ENCODE results near the gene KCNJ15.

Gene KCNJ15

GRCh38 chr21:38311765-38312164 lies 55.0 kb downstream of the KCNJ15 start:
- Histone ChIP-seq H3K4me1 (ENCODE audit: low read depth, poor library complexity, severe bottlenecking) (no peaks in the 10 kb centered on the region), H3K9ac (no peak overlapping the region), H3K4me3 (IDR thresholded peaks at IDR 0.05; ENCODE audit: insufficient read depth, low read depth, low read length) (no peak overlapping the region), H3K27me3 (ENCODE audit: insufficient read depth, low read depth) (no peaks in the 10 kb centered on the region), H3K4me2 (no peak overlapping the region), H3K27ac (no peak overlapping the region), H3K36me3 (ENCODE audit: insufficient read depth) (no peaks in the 10 kb centered on the region), H4K20me1 (ENCODE audit: insufficient read depth) (no peaks in the 10 kb centered on the region), H2AFZ (ENCODE audit: low read depth) (no peak overlapping the region), H3K79me2 (ENCODE audit: insufficient read depth, low read depth) (no peaks in the 10 kb centered on the region)
- TF ChIP-seq, protein P1, sequence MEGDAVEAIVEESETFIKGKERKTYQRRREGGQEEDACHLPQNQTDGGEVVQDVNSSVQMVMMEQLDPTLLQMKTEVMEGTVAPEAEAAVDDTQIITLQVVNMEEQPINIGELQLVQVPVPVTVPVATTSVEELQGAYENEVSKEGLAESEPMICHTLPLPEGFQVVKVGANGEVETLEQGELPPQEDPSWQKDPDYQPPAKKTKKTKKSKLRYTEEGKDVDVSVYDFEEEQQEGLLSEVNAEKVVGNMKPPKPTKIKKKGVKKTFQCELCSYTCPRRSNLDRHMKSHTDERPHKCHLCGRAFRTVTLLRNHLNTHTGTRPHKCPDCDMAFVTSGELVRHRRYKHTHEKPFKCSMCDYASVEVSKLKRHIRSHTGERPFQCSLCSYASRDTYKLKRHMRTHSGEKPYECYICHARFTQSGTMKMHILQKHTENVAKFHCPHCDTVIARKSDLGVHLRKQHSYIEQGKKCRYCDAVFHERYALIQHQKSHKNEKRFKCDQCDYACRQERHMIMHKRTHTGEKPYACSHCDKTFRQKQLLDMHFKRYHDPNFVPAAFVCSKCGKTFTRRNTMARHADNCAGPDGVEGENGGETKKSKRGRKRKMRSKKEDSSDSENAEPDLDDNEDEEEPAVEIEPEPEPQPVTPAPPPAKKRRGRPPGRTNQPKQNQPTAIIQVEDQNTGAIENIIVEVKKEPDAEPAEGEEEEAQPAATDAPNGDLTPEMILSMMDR (conservative IDR thresholded peaks at IDR 0.05; ENCODE audit: low read depth, low read length), result no peak

- Histone ChIP-seq H3K79me2 (ENCODE audit: insufficient read depth, low read depth) (no peaks in the 10 kb centered on the region), H3K4me1 (ENCODE audit: low read depth, poor library complexity, severe bottlenecking) (no peaks in the 10 kb centered on the region), H4K20me1 (ENCODE audit: insufficient read depth) (no peaks in the 10 kb centered on the region), H3K9ac (no peak overlapping the region), H3K36me3 (ENCODE audit: insufficient read depth) (no peaks in the 10 kb centered on the region), H3K4me2 (no peak overlapping the region), H3K4me3 (IDR thresholded peaks at IDR 0.05; ENCODE audit: insufficient read depth, low read depth, low read length) (no peak overlapping the region), H2AFZ (ENCODE audit: low read depth) (no peak overlapping the region), H3K27me3 (ENCODE audit: insufficient read depth, low read depth) (no peaks in the 10 kb centered on the region), H3K27ac (no peak overlapping the region)
- TF ChIP-seq, protein P1 (conservative IDR thresholded peaks at IDR 0.05; ENCODE audit: low read depth, low read length), result no peak
Observed at GRCh38 chr21:38312822-38313221, 56.0 kb downstream of the KCNJ15 start.

GRCh38 chr21:38314558-38314957 lies 57.8 kb downstream of the KCNJ15 start:
- Histone ChIP-seq H3K36me3 (ENCODE audit: insufficient read depth) (no peaks in the 10 kb centered on the region), H3K27ac (no peak overlapping the region), H2AFZ (ENCODE audit: low read depth) (no peak overlapping the region), H4K20me1 (ENCODE audit: insufficient read depth) (no peaks in the 10 kb centered on the region), H3K79me2 (ENCODE audit: insufficient read depth, low read depth) (no peaks in the 10 kb centered on the region), H3K4me1 (ENCODE audit: low read depth, poor library complexity, severe bottlenecking) (no peaks in the 10 kb centered on the region), H3K4me2 (no peak overlapping the region), H3K27me3 (ENCODE audit: insufficient read depth, low read depth) (no peaks in the 10 kb centered on the region), H3K4me3 (IDR thresholded peaks at IDR 0.05; ENCODE audit: insufficient read depth, low read depth, low read length) (no peak overlapping the region), H3K9ac (no peak overlapping the region)
- TF ChIP-seq, protein P1 (conservative IDR thresholded peaks at IDR 0.05; ENCODE audit: low read depth, low read length), result no peak

- Histone ChIP-seq H3K27me3 (ENCODE audit: insufficient read depth, low read depth) (no peaks in the 10 kb centered on the region), H3K4me2 (no peak overlapping the region), H3K4me1 (ENCODE audit: low read depth, poor library complexity, severe bottlenecking) (no peaks in the 10 kb centered on the region), H3K9ac (no peak overlapping the region), H2AFZ (ENCODE audit: low read depth) (no peak overlapping the region), H3K79me2 (ENCODE audit: insufficient read depth, low read depth) (no peaks in the 10 kb centered on the region), H4K20me1 (ENCODE audit: insufficient read depth) (no peaks in the 10 kb centered on the region), H3K36me3 (ENCODE audit: insufficient read depth) (no peaks in the 10 kb centered on the region), H3K4me3 (IDR thresholded peaks at IDR 0.05; ENCODE audit: insufficient read depth, low read depth, low read length) (no peak overlapping the region), H3K27ac (no peak overlapping the region)
- TF ChIP-seq, protein P1 (conservative IDR thresholded peaks at IDR 0.05; ENCODE audit: low read depth, low read length), result no peak
Observed at GRCh38 chr21:38315122-38315521, 58.3 kb downstream of the KCNJ15 start.

All from KMS-11 (cell line).